ENCODE data around the gene CEP95.

GRCh38 chr17:64580384-64581315 is 73.9 kb downstream of the CEP95 start:
- TF ChIP-seq CTCF (IDR thresholded peaks at IDR 0.05; ENCODE audit: poor library complexity, severe bottlenecking) (no peak), POLR2AphosphoS5 (IDR thresholded peaks at IDR 0.05) (no peak), MXI1 (conservative IDR thresholded peaks at IDR 0.05; ENCODE audit: poor library complexity, severe bottlenecking) (no peak)

Measured in neural cell (in vitro differentiated cells).